GM10847 (cell line): Measurements from ENCODE around the gene MC1R.
A peak's percentile ranks its signal among the peaks of the same experiment; 100 is the strongest.

ENCODE experiments used
- POLR2A ChIP-seq: IDR thresholded peaks from 2 replicates; pipeline ENCODE4 v1.6.1; 2011; ENCODE audit not compliant: insufficient read length; ENCODE audit errors: extremely low read depth

Gene MC1R

GRCh38 chr16:89906140-89907025 lies 12.3 kb upstream of the MC1R start:
- no peak for TF ChIP-seq POLR2A

- TF ChIP-seq POLR2A, result no peak
Observed at GRCh38 chr16:89907055-89907814, 11.4 kb upstream of the MC1R start.

GRCh38 chr16:89908236-89908635 lies 10.4 kb upstream of the MC1R start:
- no peak for TF ChIP-seq POLR2A

GRCh38 chr16:89909777-89910716 lies 8.6 kb upstream of the MC1R start:
- TF ChIP-seq POLR2A, result no peak

- TF ChIP-seq POLR2A, result no peak
Observed at GRCh38 chr16:89910717-89911354, 7.8 kb upstream of the MC1R start.

GRCh38 chr16:89911375-89911774 lies 7.3 kb upstream of the MC1R start:
- no peak for TF ChIP-seq POLR2A

- TF ChIP-seq POLR2A, result no peak
Observed at GRCh38 chr16:89912143-89912542, 6.5 kb upstream of the MC1R start.

GRCh38 chr16:89912627-89913026 lies 6.0 kb upstream of the MC1R start:
- TF ChIP-seq POLR2A, result no peak

GRCh38 chr16:89913408-89914387 lies 5.0 kb upstream of the MC1R start:
- TF ChIP-seq POLR2A, result no peak

- no peak for TF ChIP-seq POLR2A
Observed at GRCh38 chr16:89915303-89916232, 3.1 kb upstream of the MC1R start.

GRCh38 chr16:89917773-89918452 lies 749 bp upstream of the MC1R start:
- TF ChIP-seq POLR2A, result peak; percentile 42
